Measurements from ENCODE around the gene EGLN3. TPM values are rescaled to one million over a fixed set of nuclear protein-coding genes. Genes with fewer than 3 reads are reported as not detected.

EGLN3 gene
- total and polyA plus RNA-seq, 10 of the 15 experiments (the other 5 are each of a cell fraction or from before 2014, with no cell fraction given), result 0.42 to 8.1 (median 2.0) TPM

DNA sequence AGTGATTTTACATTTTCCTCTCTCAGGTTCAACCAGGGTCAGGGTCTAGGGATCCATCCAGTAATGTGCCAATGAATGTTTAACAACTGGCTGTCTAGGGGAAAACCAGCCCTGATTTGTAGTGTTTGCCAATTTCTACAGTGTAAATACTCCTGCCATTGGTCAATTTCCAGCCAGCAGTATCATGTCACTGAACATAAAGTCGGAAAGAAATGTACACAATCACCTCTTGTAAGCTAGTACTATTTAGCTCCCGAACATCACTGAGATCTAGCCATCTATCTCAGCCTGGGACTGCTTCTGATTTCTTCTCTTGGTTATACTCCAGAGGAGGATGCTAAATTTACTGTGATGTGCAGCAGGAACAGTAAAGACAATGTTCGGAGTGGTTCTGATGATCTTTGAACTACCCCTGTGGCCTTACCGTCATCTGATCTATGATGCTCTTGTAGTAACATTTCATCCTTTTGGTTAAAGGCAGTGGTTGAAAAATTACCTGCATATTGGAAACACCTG lies 36.7 kb upstream of the EGLN3 start:
- in situ Hi-C loops (cut with MboI) (no loop called here), intact Hi-C loops (cut with micrococcal nuclease; ENCODE audit: unreplicated experiment) (no loop called here)
- ChIA-PET CTCF (interaction anchor here (1.2 kb wide), 1 partner anchor 16 kb away, joined by 3 read pairs; no protein-coding TSS in a partner anchor), POLR2A (interaction anchor here (1.1 kb wide), 1 partner anchor 10 kb away, joined by 3 read pairs; no protein-coding TSS in a partner anchor), SMC1A (ENCODE audit: uncharacterized antibody, unreplicated experiment) (interaction anchor here (1.1 to 1.9 kb wide), 4 partner anchors 15 to 111 kb away, joined by 3 to 6 read pairs (median 4); no protein-coding TSS in a partner anchor), RAD21 (ENCODE audit: unreplicated experiment) (interaction anchor here (0.6 to 1.3 kb wide), 2 partner anchors 16 to 109 kb away, joined by 3 to 5 read pairs; no protein-coding TSS in a partner anchor)
- no peaks in the 10 kb centered on the region; the same call in 2 of the 3 replicates for H3K9me3 ChIP-seq (replicated peaks; ENCODE audit: control insufficient read depth, insufficient read depth, low read length)
- no peak overlapping the region for H3K27ac ChIP-seq (ENCODE audit: control insufficient read depth, insufficient read depth)
- ATAC-seq (no peak), FAIRE-seq (no peak), DNase-seq (ENCODE audit: low read depth, low spot score) (no peak)
- H3K79me2 ChIP-seq (ENCODE audit: control insufficient read depth, insufficient read depth, low read length), result no peaks in the 10 kb centered on the region
- no peak for TF ChIP-seq CREM (IDR thresholded peaks at IDR 0.05; ENCODE audit: low read depth)
- TF ChIP-seq TCF7 (IDR thresholded peaks at IDR 0.05; ENCODE audit: borderline replicate concordance), result no peak
- TF ChIP-seq BCL11A (IDR thresholded peaks at IDR 0.05; ENCODE audit: low read depth, low read length), result no peak
- no peak for TF ChIP-seq NR2C2 (IDR thresholded peaks at IDR 0.05; ENCODE audit: borderline replicate concordance, control insufficient read depth, insufficient read length, low read depth)
- no peak for TF ChIP-seq RAD51 (IDR thresholded peaks at IDR 0.05)
- TF ChIP-seq ZNF207 (IDR thresholded peaks at IDR 0.05; ENCODE audit: borderline replicate concordance), result no peak
- TF ChIP-seq, protein P1, sequence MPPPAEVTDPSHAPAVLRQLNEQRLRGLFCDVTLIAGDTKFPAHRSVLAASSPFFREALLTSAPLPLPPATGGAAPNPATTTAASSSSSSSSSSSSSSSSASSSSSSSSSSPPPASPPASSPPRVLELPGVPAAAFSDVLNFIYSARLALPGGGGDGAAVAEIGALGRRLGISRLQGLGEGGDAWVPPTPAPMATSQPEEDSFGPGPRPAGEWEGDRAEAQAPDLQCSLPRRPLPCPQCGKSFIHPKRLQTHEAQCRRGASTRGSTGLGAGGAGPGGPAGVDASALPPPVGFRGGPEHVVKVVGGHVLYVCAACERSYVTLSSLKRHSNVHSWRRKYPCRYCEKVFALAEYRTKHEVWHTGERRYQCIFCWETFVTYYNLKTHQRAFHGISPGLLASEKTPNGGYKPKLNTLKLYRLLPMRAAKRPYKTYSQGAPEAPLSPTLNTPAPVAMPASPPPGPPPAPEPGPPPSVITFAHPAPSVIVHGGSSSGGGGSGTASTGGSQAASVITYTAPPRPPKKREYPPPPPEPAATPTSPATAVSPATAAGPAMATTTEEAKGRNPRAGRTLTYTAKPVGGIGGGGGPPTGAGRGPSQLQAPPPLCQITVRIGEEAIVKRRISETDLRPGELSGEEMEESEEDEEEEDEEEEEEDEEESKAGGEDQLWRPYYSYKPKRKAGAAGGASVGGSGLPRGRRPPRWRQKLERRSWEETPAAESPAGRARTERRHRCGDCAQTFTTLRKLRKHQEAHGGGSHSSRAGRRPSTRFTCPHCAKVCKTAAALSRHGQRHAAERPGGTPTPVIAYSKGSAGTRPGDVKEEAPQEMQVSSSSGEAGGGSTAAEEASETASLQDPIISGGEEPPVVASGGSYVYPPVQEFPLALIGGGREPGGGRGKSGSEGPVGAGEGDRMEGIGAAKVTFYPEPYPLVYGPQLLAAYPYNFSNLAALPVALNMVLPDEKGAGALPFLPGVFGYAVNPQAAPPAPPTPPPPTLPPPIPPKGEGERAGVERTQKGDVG (CRISPR knock-in tag; IDR thresholded peaks at IDR 0.05), result no peak
- TF ChIP-seq JUND (IDR thresholded peaks at IDR 0.05; ENCODE audit: low read depth, low read length), result no peak
- TF ChIP-seq, protein P2, sequence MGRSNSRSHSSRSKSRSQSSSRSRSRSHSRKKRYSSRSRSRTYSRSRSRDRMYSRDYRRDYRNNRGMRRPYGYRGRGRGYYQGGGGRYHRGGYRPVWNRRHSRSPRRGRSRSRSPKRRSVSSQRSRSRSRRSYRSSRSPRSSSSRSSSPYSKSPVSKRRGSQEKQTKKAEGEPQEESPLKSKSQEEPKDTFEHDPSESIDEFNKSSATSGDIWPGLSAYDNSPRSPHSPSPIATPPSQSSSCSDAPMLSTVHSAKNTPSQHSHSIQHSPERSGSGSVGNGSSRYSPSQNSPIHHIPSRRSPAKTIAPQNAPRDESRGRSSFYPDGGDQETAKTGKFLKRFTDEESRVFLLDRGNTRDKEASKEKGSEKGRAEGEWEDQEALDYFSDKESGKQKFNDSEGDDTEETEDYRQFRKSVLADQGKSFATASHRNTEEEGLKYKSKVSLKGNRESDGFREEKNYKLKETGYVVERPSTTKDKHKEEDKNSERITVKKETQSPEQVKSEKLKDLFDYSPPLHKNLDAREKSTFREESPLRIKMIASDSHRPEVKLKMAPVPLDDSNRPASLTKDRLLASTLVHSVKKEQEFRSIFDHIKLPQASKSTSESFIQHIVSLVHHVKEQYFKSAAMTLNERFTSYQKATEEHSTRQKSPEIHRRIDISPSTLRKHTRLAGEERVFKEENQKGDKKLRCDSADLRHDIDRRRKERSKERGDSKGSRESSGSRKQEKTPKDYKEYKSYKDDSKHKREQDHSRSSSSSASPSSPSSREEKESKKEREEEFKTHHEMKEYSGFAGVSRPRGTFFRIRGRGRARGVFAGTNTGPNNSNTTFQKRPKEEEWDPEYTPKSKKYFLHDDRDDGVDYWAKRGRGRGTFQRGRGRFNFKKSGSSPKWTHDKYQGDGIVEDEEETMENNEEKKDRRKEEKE (IDR thresholded peaks at IDR 0.05), result no peak
- no peak for TF ChIP-seq POLR2AphosphoS5 (IDR thresholded peaks at IDR 0.05; ENCODE audit: low read length)
- no peaks in the 10 kb centered on the region for H3K27me3 ChIP-seq (replicated peaks in 1 of 2; ENCODE audit: control insufficient read depth in 2 of 2, insufficient read depth in 2 of 2, low read length in 1 of 2)
- H3K4me3 ChIP-seq, result no peak overlapping the region
- WGBS (ENCODE audit: insufficient coverage, insufficient replicate concordance, low lambda C conversion rate, missing lambda C conversion rate), result 47% methylated on average over 4 of the region's 4 CpGs
- no peaks in the 10 kb centered on the region for H4K20me1 ChIP-seq (ENCODE audit: control insufficient read depth, insufficient read depth)
- no peak overlapping the region for H3K4me2 ChIP-seq (ENCODE audit: control insufficient read depth, insufficient read depth)
- H3K4me1 ChIP-seq (ENCODE audit: control insufficient read depth, insufficient read depth, low read length), result no peaks in the 10 kb centered on the region
- H3K9ac ChIP-seq (ENCODE audit: control insufficient read depth, insufficient read depth, low read length), result no peak overlapping the region
- no TSS peak for BruUV-seq (replicated peaks)
- H3K36me3 ChIP-seq (ENCODE audit: control insufficient read depth in 2 of 2, insufficient read depth in 2 of 2, low read length in 1 of 2), result no peaks in the 10 kb centered on the region
- no peak overlapping the region for H2AFZ ChIP-seq (ENCODE audit: control insufficient read depth, low read depth, low read length)

Data from GM12878 (cell line).